ENCODE results near the gene SMARCC1. TPM values are rescaled to one million over a fixed set of nuclear protein-coding genes. Genes with fewer than 3 reads are reported as not detected.

The SMARCC1 gene
- total RNA-seq, 1 experiment from 2014 or later = 33.8 TPM

DNA sequence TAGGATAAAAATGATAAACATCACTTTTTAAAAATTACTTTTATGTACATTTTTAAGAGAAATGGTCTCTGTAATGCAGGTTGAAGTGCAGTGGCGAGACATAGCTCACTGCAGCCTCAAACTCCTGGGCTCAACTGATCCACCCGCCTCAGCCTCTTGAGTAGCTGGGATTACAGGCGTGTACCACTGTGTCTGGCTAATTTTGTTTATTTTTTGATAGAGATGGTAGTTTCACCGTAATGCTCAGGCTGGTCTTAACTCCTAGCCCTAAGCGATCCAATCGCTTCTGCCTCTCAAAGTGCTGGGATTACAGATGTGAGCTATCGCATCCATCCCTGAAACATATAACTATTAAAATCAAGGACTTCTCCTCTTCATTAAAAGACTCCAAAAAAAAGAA is 140.0 kb downstream of the SMARCC1 start:
- no peak for DNase-seq (ENCODE audit: extremely low read depth, low read depth)

DNA sequence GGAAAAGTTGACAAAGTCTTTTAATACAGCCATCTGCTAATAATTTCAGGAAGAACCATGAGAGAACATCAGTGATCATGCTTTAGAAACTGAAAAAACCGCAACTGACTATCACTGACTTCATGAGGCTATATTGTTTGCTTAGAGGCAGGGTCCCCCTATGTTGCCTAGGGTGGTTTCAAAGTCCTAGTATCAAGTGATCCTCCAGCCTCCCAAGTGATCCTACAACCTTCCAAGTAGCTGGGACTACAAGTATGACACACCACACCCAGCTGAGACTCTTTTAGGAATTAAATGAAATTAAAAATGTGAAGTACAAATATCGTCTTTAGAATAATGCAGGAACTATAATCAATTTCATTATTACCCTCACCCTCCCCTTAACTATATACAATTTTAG is 144.8 kb downstream of the SMARCC1 start:
- DNase-seq (ENCODE audit: extremely low read depth, low read depth) = no peak

DNA sequence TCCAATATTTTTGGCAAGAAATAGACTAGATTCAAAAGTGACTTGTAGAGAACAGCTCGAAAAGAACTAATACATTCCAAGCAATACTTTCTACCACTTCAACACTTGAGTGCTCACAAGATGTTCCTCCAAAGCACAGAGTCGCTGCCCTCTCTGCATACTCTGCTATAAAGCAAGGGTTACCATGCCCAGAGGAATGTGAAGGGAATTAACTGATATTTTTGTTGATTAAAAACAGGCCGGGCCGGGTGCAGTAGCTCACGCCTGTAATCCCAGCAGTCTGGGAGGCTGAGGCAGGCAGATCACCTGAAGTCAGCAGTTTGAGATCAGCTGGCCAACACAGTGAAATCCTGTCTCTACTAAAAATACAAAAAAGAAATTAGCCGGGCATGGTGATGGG is 145.5 kb downstream of the SMARCC1 start:
- DNase-seq (ENCODE audit: extremely low read depth, low read depth) = no peak

DNA sequence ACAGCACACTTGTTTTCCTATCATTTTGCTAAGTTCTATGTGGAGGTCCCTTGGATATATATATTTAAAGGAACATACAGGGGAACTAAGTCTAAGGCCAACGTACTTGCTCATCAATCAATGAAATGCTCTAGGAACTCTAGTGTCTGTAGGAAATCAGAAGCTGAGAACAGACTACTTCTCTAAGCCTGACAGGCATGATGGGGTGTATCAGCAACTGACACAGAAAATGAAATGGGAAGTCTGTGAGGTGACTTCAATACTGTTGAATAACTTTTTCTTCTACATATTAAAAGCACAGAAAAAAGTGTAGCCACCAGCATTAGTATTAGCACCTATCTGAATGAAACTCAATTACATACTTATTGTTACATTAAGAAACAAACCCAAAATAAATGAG is 146.2 kb downstream of the SMARCC1 start:
- no peak for DNase-seq (ENCODE audit: extremely low read depth, low read depth)

GRCh38 chr3:47634996-47635395 is 146.7 kb downstream of the SMARCC1 start:
- no peak for DNase-seq (ENCODE audit: extremely low read depth, low read depth)

DNA sequence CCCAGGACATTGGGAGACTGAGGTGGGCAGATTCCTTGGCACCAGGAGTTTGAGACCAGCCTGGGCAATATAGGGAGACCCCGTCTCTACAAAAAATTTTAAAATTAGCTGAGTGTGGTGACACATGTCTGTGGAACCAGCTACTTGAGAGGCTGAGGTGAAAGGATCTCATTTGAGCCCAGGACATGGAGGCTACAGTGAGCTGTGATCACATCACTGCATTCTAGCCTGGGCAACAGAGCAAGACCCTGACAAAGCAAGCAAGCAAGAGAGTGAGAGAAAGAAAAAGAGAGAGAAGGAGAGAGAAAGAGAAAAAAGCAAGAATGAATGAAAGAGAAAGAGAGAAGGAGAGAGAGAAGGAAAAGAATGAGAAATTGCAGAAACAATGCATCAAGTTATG is 150.9 kb downstream of the SMARCC1 start:
- no peak for DNase-seq (ENCODE audit: extremely low read depth, low read depth)

DNA sequence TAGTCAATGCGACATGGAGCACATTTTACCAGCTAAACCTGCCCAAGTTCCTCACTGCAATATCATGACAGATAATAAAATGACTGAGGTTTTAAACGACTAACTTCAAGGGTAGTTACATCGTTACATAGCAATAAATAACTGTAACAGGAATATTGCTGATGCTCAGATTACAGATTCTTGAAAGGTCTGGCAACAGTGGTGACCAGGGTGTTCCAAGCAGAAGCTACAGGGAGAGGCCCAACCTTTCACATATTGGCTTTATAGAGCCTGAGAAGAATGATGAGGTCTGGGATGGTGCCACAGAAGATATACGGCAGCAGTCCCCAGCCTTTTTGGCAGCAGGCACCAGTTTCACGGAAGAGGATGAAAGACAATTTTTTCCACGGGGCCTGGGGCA is 151.9 kb downstream of the SMARCC1 start:
- no peak for DNase-seq (ENCODE audit: extremely low read depth, low read depth)

GRCh38 chr3:47628426-47628825 is 153.3 kb downstream of the SMARCC1 start:
- no peak for DNase-seq (ENCODE audit: extremely low read depth, low read depth)

DNA sequence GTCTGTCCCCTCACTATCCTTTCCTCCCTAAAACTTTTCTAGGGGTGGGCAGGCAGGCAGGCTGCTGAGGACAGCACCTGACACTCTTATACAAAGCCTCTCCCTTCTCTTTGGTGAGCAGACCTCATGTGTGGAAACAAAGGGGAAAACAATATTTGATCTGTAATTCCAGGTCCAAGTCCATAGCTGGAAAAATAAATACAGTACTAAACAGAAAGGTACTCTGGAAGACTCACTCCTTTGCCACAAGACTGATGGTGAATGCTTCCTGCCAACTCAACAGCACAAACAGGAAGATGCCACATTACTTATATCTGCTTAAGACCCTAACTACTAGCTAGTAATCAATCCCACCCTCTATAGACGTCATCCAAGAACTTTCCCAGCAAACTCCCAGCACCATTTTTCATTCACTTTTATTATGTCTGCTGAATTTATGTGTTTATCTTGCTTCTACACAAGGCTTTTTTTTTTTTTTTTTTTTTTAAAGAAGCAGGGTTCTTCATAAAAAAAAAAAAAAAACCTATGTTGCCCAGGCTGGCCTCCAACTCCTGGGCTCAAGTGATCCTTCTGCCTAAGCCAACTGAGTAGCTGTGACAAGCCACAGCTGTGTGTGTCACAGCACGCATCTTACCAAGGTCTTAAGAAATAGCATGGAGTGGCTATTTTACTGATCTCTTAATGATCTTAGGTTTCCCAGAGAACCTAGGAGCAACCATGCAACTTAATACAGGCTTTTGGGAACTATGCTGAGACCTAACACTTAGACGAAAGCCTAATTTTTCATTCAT is 158.8 kb downstream of the SMARCC1 start:
- no peak for DNase-seq (ENCODE audit: extremely low read depth, low read depth)

GRCh38 chr3:47617086-47618010 is 164.3 kb downstream of the SMARCC1 start:
- no peak for DNase-seq (ENCODE audit: extremely low read depth, low read depth)

GRCh38 chr3:47614788-47615187 is 166.9 kb downstream of the SMARCC1 start:
- no peak for DNase-seq (ENCODE audit: extremely low read depth, low read depth)

- DNase-seq (ENCODE audit: extremely low read depth, low read depth) = no peak
These were observed 168.0 kb downstream of the SMARCC1 start for GRCh38 chr3:47613722-47614121.

GRCh38 chr3:47612879-47613278 is 168.8 kb downstream of the SMARCC1 start:
- DNase-seq (ENCODE audit: extremely low read depth, low read depth) = no peak

DNA sequence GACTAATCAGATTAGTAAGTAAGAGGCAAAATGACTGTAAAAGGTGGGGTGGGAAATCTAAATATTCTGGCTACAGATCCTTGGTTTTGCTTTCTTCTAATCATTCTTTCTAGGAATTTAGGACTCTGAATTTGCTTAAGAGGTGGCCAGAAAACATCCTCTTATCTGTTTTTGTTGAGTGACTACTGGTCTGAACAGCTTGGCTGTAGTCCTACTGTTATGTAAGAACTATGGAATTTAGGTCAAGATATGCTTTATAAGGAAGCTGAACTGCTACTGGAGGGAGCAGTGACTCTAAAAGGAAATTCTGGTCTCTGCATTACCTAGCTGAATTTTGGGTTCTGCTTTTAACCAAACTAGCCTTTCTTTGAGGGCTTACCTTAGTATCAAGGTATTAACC is 169.5 kb downstream of the SMARCC1 start:
- no peak for DNase-seq (ENCODE audit: extremely low read depth, low read depth)

GRCh38 chr3:47611576-47611975 is 170.1 kb downstream of the SMARCC1 start:
- DNase-seq (ENCODE audit: extremely low read depth, low read depth) = no peak

GRCh38 chr3:47610583-47610982 is 171.1 kb downstream of the SMARCC1 start:
- no peak for DNase-seq (ENCODE audit: extremely low read depth, low read depth)

DNA sequence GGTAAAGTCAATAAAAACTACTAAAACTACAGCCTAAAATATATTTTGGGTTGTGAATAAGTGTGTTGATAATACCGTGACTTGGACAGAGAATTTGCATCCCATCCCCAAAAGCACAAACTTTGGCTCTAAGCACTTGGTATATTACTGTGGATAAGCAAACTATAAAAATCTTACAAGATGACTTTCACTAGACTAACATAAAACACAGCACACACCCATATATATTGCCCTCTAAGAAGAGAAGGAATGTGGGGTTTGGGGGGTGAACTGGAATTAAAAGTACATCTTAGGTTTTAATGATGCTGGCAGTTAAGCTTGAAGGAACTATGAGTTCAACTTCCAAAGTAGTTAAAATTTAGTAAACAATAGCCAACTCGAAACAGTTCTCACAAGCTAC is 174.4 kb downstream of the SMARCC1 start:
- no peak for DNase-seq (ENCODE audit: extremely low read depth, low read depth)

DNA sequence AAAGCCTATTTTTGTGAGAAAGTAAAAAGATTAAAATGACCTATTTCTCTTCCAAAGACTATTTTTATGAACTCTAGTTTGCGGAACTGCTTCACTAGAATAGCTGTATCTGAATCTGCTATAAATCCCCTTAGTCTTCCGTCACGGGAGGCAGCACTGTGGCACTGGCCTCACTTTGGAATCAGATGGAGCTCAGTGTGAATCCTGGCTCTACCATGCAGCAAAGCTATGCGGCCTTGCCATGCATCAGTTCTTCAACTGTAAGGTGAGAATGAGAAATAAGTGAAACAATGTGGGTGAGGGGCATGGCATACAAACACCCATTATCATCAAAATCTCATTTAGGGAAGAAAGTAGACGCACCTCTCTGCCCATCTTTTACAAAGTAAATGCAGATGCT is 175.5 kb downstream of the SMARCC1 start:
- DNase-seq (ENCODE audit: extremely low read depth, low read depth) = no peak

GRCh38 chr3:47605652-47606051 is 176.0 kb downstream of the SMARCC1 start:
- DNase-seq (ENCODE audit: extremely low read depth, low read depth) = no peak

GRCh38 chr3:47604145-47604544 is 177.5 kb downstream of the SMARCC1 start:
- DNase-seq (ENCODE audit: extremely low read depth, low read depth) = no peak

DNA sequence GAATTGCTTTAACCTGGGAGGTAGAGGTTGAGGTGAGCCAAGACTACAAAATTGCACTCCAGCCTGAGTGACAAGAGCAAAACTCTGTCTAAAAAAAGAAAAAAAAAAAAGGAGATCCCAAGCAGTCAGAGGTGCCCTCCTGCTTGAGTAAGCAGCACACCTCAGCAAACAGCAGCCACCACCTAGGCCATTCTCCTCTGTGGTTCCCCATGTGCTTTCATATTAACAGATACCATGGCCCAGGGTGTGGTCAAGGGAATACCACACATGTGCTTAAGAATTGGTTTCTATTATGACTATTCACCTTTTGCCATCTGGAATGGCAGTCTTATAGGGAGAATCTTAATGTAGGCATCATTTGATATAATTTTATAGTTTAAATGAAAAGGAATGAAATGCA is 178.4 kb downstream of the SMARCC1 start:
- no peak for DNase-seq (ENCODE audit: extremely low read depth, low read depth)

DNA sequence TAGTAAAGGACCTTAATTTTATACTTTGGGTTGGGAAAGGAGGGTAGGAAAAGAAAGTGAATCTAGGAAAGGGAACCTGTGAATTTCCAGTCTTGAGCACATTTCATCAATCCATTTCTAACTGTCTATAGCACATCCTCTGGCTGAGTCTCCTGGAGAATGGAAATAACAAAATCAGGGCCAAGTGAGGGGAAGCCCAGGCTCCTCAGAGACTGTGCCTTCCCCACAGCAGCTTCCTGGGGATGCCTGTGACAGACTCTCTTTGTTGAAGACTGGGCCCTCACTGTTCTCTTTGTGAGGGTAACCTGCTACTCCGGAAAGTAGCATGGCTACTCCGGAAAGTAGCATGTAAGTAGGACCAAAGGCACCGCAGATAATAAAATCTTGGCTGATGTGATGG is 180.4 kb downstream of the SMARCC1 start:
- no peak for DNase-seq (ENCODE audit: extremely low read depth, low read depth)

All from NCI-H460 (cell line).